Liver (tissue), 9 donors: ENCODE results near the gene TSPAN13. TPM values are rescaled to one million over a fixed set of nuclear protein-coding genes. Genes with fewer than 3 reads are reported as not detected.

Experiments
- DNase-seq: peaks from one replicate; pipeline ENCODE4 v3.0.0-alpha.2; 2017; ENCODE audit warnings: low spot score
- H3K27ac ChIP-seq, 2 donors: one replicate each; pipeline ENCODE4 v1.7.0; 2013; ENCODE audit warnings: inconsistent platforms in 2 of 2, low read length in 2 of 2, control low read depth in 1 of 2, low read depth in 1 of 2, mild to moderate bottlenecking in 1 of 2
- H3K27me3 ChIP-seq, 4 donors: one replicate each; pipeline versions ENCODE4 v1.6.1 to v1.7.0; 2013; ENCODE audit warnings: low read length in 3 of 4, inconsistent platforms in 1 of 4, mild to moderate bottlenecking in 1 of 4, moderate library complexity in 1 of 4; ENCODE audit not compliant: control insufficient read depth in 4 of 4, insufficient read depth in 4 of 4
- H3K36me3 ChIP-seq, 4 donors: one replicate each; pipeline versions ENCODE4 v1.6.1 to v1.7.0; 2013; ENCODE audit warnings: low read length in 3 of 4, mild to moderate bottlenecking in 3 of 4, low read depth in 1 of 4, moderate library complexity in 1 of 4; ENCODE audit not compliant: control insufficient read depth in 4 of 4, insufficient read depth in 3 of 4
- H3K4me1 ChIP-seq, 4 donors: one replicate each; pipeline versions ENCODE4 v1.6.1 to v1.7.0; 2013; ENCODE audit warnings: low read length in 3 of 4, mild to moderate bottlenecking in 3 of 4, moderate library complexity in 1 of 4; ENCODE audit not compliant: control insufficient read depth in 4 of 4, insufficient read depth in 4 of 4
- H3K4me3 ChIP-seq, 3 donors: one replicate each; pipeline versions ENCODE4 v1.6.1 to v1.7.0; 2013; ENCODE audit warnings: low read length in 3 of 3, control low read depth in 1 of 3, low read depth in 1 of 3, mild to moderate bottlenecking in 1 of 3
- H3K9ac ChIP-seq, 2 donors: one replicate each; pipeline ENCODE4 v1.7.0; 2013; ENCODE audit warnings: low read length in 2 of 2, mild to moderate bottlenecking in 2 of 2, moderate library complexity in 2 of 2, control low read depth in 1 of 2, low read depth in 1 of 2
- H3K9me3 ChIP-seq, 4 donors: one replicate each; pipeline versions ENCODE4 v1.6.1 to v1.7.0; 2013; ENCODE audit warnings: low read length in 3 of 4; ENCODE audit not compliant: control insufficient read depth in 4 of 4
- ATF3 ChIP-seq: IDR thresholded peaks from 2 replicates; pipeline ENCODE4 v1.6.1; 2016; ENCODE audit warnings: antibody characterized with exemption
- CTCF ChIP-seq: fragments of 150-350 bp; IDR thresholded peaks from 2 replicates; pipeline ENCODE4 v1.5.1; 2017; ENCODE audit warnings: improper control_type of control experiment, low read depth, low read length; ENCODE audit not compliant: missing input control
- EGR1 ChIP-seq, 2 donors: IDR thresholded peaks; 2 replicates each; pipeline ENCODE4 v1.6.1; 2016 to 2018; ENCODE audit warnings: antibody characterized with exemption in 2 of 2, low read depth in 2 of 2
- FOXA1 ChIP-seq: IDR thresholded peaks from 2 replicates; pipeline ENCODE4 v1.6.1; 2016; ENCODE audit warnings: antibody characterized with exemption
- FOXA2 ChIP-seq: IDR thresholded peaks from 2 replicates; pipeline ENCODE4 v1.6.1; 2016; ENCODE audit warnings: antibody characterized with exemption
- GABPA ChIP-seq, 2 donors: IDR thresholded peaks in 1 of 2; conservative IDR thresholded peaks in 1 of 2; 2 replicates each; pipeline ENCODE4 v1.6.1; 2016; ENCODE audit warnings: antibody characterized with exemption in 2 of 2, mild to moderate bottlenecking in 1 of 2, moderate library complexity in 1 of 2
- HNF4A ChIP-seq, 2 donors: conservative IDR thresholded peaks; 2 replicates each; pipeline ENCODE4 v1.6.1; 2016; ENCODE audit warnings: antibody characterized with exemption in 2 of 2, mild to moderate bottlenecking in 2 of 2
- HNF4G ChIP-seq: IDR thresholded peaks from 2 replicates; pipeline ENCODE4 v1.6.1; 2016; ENCODE audit warnings: antibody characterized with exemption
- JUND ChIP-seq, 2 donors: IDR thresholded peaks; 2 replicates each; pipeline ENCODE4 v1.6.1; 2016; ENCODE audit warnings: antibody characterized with exemption in 2 of 2
- MAX ChIP-seq: IDR thresholded peaks from 2 replicates; pipeline ENCODE4 v1.6.1; 2016; ENCODE audit warnings: antibody characterized with exemption
- NR2F2 ChIP-seq: IDR thresholded peaks from 2 replicates; pipeline ENCODE4 v1.6.1; 2016; ENCODE audit warnings: antibody characterized with exemption
- RAD21 ChIP-seq, 2 donors: IDR thresholded peaks; 2 replicates each; pipeline ENCODE4 v1.6.1; 2016; ENCODE audit warnings: antibody characterized with exemption in 2 of 2, mild to moderate bottlenecking in 2 of 2
- REST ChIP-seq: IDR thresholded peaks from 2 replicates; pipeline ENCODE4 v1.6.1; 2016; ENCODE audit warnings: antibody characterized with exemption, mild to moderate bottlenecking
- RXRA ChIP-seq, 2 donors: IDR thresholded peaks; 2 replicates each; pipeline ENCODE4 v1.6.1; 2017 to 2018; ENCODE audit warnings: antibody characterized with exemption in 2 of 2, mild to moderate bottlenecking in 1 of 2
- SP1 ChIP-seq: IDR thresholded peaks from 2 replicates; pipeline ENCODE4 v1.6.1; 2018; ENCODE audit warnings: antibody characterized with exemption, mild to moderate bottlenecking
- TAF1 ChIP-seq: conservative IDR thresholded peaks from 2 replicates; pipeline ENCODE4 v1.6.1; 2016; ENCODE audit warnings: antibody characterized with exemption, mild to moderate bottlenecking
- YY1 ChIP-seq: IDR thresholded peaks from 2 replicates; pipeline ENCODE4 v1.6.1; 2016; ENCODE audit warnings: antibody characterized with exemption, mild to moderate bottlenecking
- ZBTB33 ChIP-seq: IDR thresholded peaks from 2 replicates; pipeline ENCODE4 v1.6.1; 2016; ENCODE audit warnings: antibody characterized with exemption
- WGBS: extraction: QIAGEN DNeasy Blood & Tissue Kit; methylation state at CpG from one replicate; pipeline ENCODE4 v1.1.7; 2013; 5-methylcytosine and 5-hydroxymethylcytosine counted together
- polyA plus RNA-seq, 2 donors: library from polyadenylated mRNA; stranded (reverse) in 1 of 2; unstranded in 1 of 2; fragments of 200-250 nt in 1 of 2; fragments of >200 nt in 1 of 2; fragmentation: Nextera tagmentation in 1 of 2; extraction: Ambion mirVana in 1 of 2; gene quantifications; one replicate each; pipeline versions ENCODE4 v1.2.1 to v1.2.3, GENCODE V29; 2013 to 2015
- total RNA-seq, 2 donors: library from RNA; depleted of rRNA; stranded (reverse); fragments of >200 nt; gene quantifications; one replicate each; pipeline ENCODE4 v1.2.3, GENCODE V29; 2014
- donor health status: healthy.
- donor health status: healthy.
- donor health status: healthy.
- donor health status: healthy.
- donor health status: healthy.

Gene TSPAN13
- total and polyA plus RNA-seq, 4 donors, result 8.9 to 24.4 (median 15.8) TPM

- Histone ChIP-seq H3K27me3 (no peaks in the 10 kb centered on the region), H3K27ac (no peak overlapping the region), H3K9me3 (no peaks in the 10 kb centered on the region), H3K36me3 (no peaks in the 10 kb centered on the region), H3K9ac (no peak overlapping the region), H3K4me1 (peaks cover 4 to 11% (median 4%) of the 10 kb centered on the region in 4 donors), H3K4me3 (no peak overlapping the region)
- TF ChIP-seq FOXA2 (no peak), JUND (IDR thresholded peaks at IDR 0.05) (no peak), HNF4A (conservative IDR thresholded peaks at IDR 0.05) (no peak), MAX (no peak), NR2F2 (no peak), RXRA (IDR thresholded peaks at IDR 0.05) (no peak), HNF4G (no peak), YY1 (no peak), TAF1 (no peak), FOXA1 (no peak)
- WGBS, result 95% methylated on average over 10 of the region's 10 CpGs
- no peak for DNase-seq
Measured at GRCh38 chr7:16728811-16729210, 24.7 kb upstream of the TSPAN13 start.

- TF ChIP-seq GABPA (IDR thresholded peaks at IDR 0.05 in 1 of 2, conservative IDR thresholded peaks at IDR 0.05 in 1 of 2) (no peak), ATF3 (no peak), RAD21 (IDR thresholded peaks at IDR 0.05) (no peak), CTCF (no peak), RXRA (IDR thresholded peaks at IDR 0.05) (no peak), EGR1 (IDR thresholded peaks at IDR 0.05; ENCODE audit: low read depth in 2 of 2) (no peak), JUND (IDR thresholded peaks at IDR 0.05) (no peak), ZBTB33 (no peak), FOXA2 (no peak), REST (no peak), YY1 (no peak), NR2F2 (no peak), HNF4G (no peak), FOXA1 (no peak), MAX (no peak), TAF1 (no peak), HNF4A (conservative IDR thresholded peaks at IDR 0.05) (no peak), SP1 (no peak)
- no peak overlapping the region for H3K27ac ChIP-seq
- no peaks in the 10 kb centered on the region for H3K36me3 ChIP-seq
- no peaks in the 10 kb centered on the region for H3K9me3 ChIP-seq
- H3K27me3 ChIP-seq, result no peaks in the 10 kb centered on the region
- H3K9ac ChIP-seq, result no peak overlapping the region
- H3K4me3 ChIP-seq, result no peak overlapping the region
- no peak for DNase-seq
- peaks cover 0 to 5% (median 3%) of the 10 kb centered on the region in 4 donors for H3K4me1 ChIP-seq
- WGBS, result 90% methylated on average over 2 of the region's 2 CpGs
Measured at GRCh38 chr7:16729541-16729940, 24.0 kb upstream of the TSPAN13 start.
